ENCODE measurements around the gene MAFB. TPM values are rescaled to one million over a fixed set of nuclear protein-coding genes. Genes with fewer than 3 reads are reported as not detected.
A peak's percentile ranks its signal among the peaks of the same experiment; 100 is the strongest.

The MAFB gene
- total and polyA plus RNA-seq, 12 donors: 7.5 to 79.0 (median 37.6) TPM

- TF ChIP-seq POLR2A (IDR thresholded peaks at IDR 0.05) (no peak), CTCF (IDR thresholded peaks at IDR 0.05) (no peak)
- intact Hi-C loops (cut with DNase I): loop anchor here (5.0 to 10.0 kb wide), 3 partner anchors 425 to 818 kb away; no protein-coding TSS in a partner anchor
These were observed 3.4 kb upstream of the MAFB start for GRCh38 chr20:40692240-40693011.

GRCh38 chr20:40691566-40692239 lies 2.7 kb upstream of the MAFB start:
- no peak overlapping the region for H3K27ac ChIP-seq

More at GRCh38 chr20:40692240-40693011, 3.4 kb upstream of the MAFB start:
- peaks cover 4 to 7% of the 10 kb centered on the region in 2 donors for H3K4me1 ChIP-seq (replicated peaks in 1 of 2)
- 26 to 41% (median 30%) methylated on average over 36 to 52 of the region's 52 CpGs for WGBS, 4 donors
- no peaks in the 10 kb centered on the region for H3K9me3 ChIP-seq (replicated peaks in 1 of 3)
- H3K36me3 ChIP-seq (replicated peaks in 1 of 2): no peaks in the 10 kb centered on the region
- no peak overlapping the region for H3K27ac ChIP-seq
- DNase-seq: no peak
- no peak overlapping the region for H3K4me3 ChIP-seq
- H3K27me3 ChIP-seq: peaks cover 27% of the 10 kb centered on the region

GRCh38 chr20:40690836-40691565 lies 2.0 kb upstream of the MAFB start:
- intact Hi-C loops (cut with DNase I): loop anchor here (5.0 to 10.0 kb wide), 3 partner anchors 424 to 816 kb away; no protein-coding TSS in a partner anchor
- H3K4me3 ChIP-seq: peak overlapping the region in 1 of 4 donors; percentile 65
- peak in 1 of 7 donors; percentile 19 for DNase-seq
- WGBS, 4 donors: 39 to 51% (median 46%) methylated on average over 27 to 45 of the region's 45 CpGs
- H3K27me3 ChIP-seq: peaks cover 27% of the 10 kb centered on the region
- TF ChIP-seq CTCF (IDR thresholded peaks at IDR 0.05): no peak
- TF ChIP-seq POLR2A (IDR thresholded peaks at IDR 0.05): no peak
- H3K4me1 ChIP-seq (replicated peaks in 1 of 2): peaks cover 7 to 13% of the 10 kb centered on the region in 2 donors
- H3K36me3 ChIP-seq (replicated peaks in 1 of 2): no peaks in the 10 kb centered on the region
- no peaks in the 10 kb centered on the region for H3K9me3 ChIP-seq (replicated peaks in 1 of 3)
- peak overlapping the region in 2 of 5 donors; percentile 98 to 99 for H3K27ac ChIP-seq

More at GRCh38 chr20:40691566-40692239, 2.7 kb upstream of the MAFB start:
- intact Hi-C loops (cut with DNase I): loop anchor here (5.0 to 10.0 kb wide), 3 partner anchors 424 to 817 kb away; no protein-coding TSS in a partner anchor
- peaks cover 6 to 7% of the 10 kb centered on the region in 2 donors for H3K4me1 ChIP-seq (replicated peaks in 1 of 2)
- WGBS, 4 donors: 55 to 64% (median 58%) methylated on average over 19 to 29 of the region's 29 CpGs
- no peaks in the 10 kb centered on the region for H3K36me3 ChIP-seq (replicated peaks in 1 of 2)
- no peaks in the 10 kb centered on the region for H3K9me3 ChIP-seq (replicated peaks in 1 of 3)
- H3K27me3 ChIP-seq: peaks cover 27% of the 10 kb centered on the region
- DNase-seq: no peak
- TF ChIP-seq CTCF (IDR thresholded peaks at IDR 0.05) (no peak), POLR2A (IDR thresholded peaks at IDR 0.05) (no peak)
- H3K4me3 ChIP-seq: peak overlapping the region in 1 of 4 donors; percentile 65
